Testis (tissue), 3 donors: ENCODE results near the gene EIF3K. TPM values are rescaled to one million over a fixed set of nuclear protein-coding genes. Genes with fewer than 3 reads are reported as not detected.

Experiments used
- DNase-seq: peaks from one replicate; pipeline ENCODE4 v3.0.0-alpha.2; 2019
- H3K27ac ChIP-seq, 2 donors: fragments of 200-600 bp; sonication (generic); one replicate each; pipeline ENCODE4 v1.5.1; 2019
- H3K27me3 ChIP-seq: fragments of 200-600 bp; sonication (generic); one replicate; pipeline ENCODE4 v1.5.1; 2019
- H3K36me3 ChIP-seq: fragments of 200-600 bp; sonication (generic); one replicate; pipeline ENCODE4 v1.5.1; 2017; ENCODE audit warnings: low read depth; ENCODE audit errors: missing control alignments
- H3K4me1 ChIP-seq: fragments of 200-600 bp; sonication (generic); one replicate; pipeline ENCODE4 v1.5.1; 2019
- H3K4me3 ChIP-seq, 2 donors: fragments of 200-600 bp; sonication (generic); one replicate each; pipeline ENCODE4 v1.5.1; 2017 to 2019
- H3K9me3 ChIP-seq: fragments of 200-600 bp; sonication (generic); one replicate; pipeline ENCODE4 v1.5.1; 2017
- POLR2A ChIP-seq: fragments of 450-650 bp; IDR thresholded peaks from one replicate; pipeline ENCODE4 v1.6.1; 2017; ENCODE audit warnings: antibody characterized with exemption, mild to moderate bottlenecking, moderate library complexity
- WGBS, 2 donors: methylation state at CpG; one replicate each; pipeline ENCODE4 v1.1.5; 2018; 5-methylcytosine and 5-hydroxymethylcytosine counted together
- intact Hi-C: fragments of 100-400 bp; cut with DNase I; formaldehyde crosslinking; loops from one replicate; pipeline ENCODE4 v1.15.1; 2023; ENCODE audit warnings: low total_unique reads
- polyA plus RNA-seq: library from polyadenylated mRNA; stranded (reverse); fragments of 350-450 nt; fragmentation: Illumina TruSeq; extraction: RNeasy Lipid Tissue Mini Kit (QIAGEN cat#74804); gene quantifications from one replicate; pipeline ENCODE4 v1.2.3, GENCODE V29; 2014; ENCODE audit warnings: low read depth, low replicate concordance; ENCODE audit not compliant: insufficient read depth
- total RNA-seq, 2 donors: library from RNA; depleted of rRNA; stranded (reverse); fragments of >200 nt; gene quantifications; one replicate each; pipeline ENCODE4 v1.2.3, GENCODE V29; 2016
- TF ChIP-seq, protein P1 (sequence below), 3 experiments: fragments of 450-650 bp in 2 of 3; fragments of 200-600 bp in 1 of 3; sonication (generic) in 1 of 3; IDR thresholded peaks; one replicate each; pipeline ENCODE4 v1.5.1; 2016 to 2019; ENCODE audit warnings: antibody characterized with exemption in 3 of 3, mild to moderate bottlenecking in 2 of 3, moderate library complexity in 1 of 3

Gene EIF3K
- total and polyA plus RNA-seq, 3 donors from 2014 or later, result 195 to 235 (median 201) TPM

DNA sequence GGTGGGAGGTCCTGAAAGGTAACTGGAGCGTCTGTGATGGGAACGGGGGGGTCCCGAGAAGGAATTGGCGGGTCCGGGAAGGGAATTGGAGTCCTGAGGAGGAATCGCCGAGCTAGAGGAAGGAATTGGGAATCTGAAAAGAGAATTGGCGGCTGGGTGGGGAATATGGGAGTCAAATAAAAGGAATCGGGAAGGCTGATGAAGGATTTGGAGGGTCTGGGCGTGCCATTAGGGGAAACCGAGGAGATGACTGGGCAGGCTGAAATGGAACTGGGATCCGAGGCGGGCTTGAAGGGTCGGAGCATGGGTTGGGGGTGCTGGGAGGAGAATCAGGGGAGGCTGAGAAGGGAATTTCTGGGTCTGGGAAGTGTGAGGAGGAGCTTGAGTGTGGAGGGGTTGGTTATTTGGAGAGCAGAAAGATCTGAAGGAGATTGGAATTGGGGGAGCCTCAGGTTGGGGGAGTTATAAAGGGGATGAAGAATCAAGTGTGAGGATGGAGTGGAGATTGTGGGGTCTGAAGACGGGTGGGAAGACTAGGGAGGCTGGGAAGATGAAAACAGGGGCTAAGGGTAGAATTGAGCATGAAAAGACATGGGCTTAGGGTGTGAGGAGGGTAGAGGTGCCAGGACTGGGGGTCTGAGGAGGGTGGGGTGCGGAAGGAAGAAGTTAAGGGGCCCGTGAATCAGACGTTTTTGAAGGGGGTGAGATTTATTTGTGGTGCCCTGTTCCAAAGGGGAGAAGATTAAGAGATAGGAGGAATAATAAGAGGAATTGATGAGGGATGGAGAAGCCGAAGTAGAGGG, 29.2 kb downstream of the EIF3K start:
- Histone ChIP-seq H3K9me3 (no peaks in the 10 kb centered on the region), H3K27me3 (no peaks in the 10 kb centered on the region), H3K36me3 (no peaks in the 10 kb centered on the region), H3K4me3 (peak overlapping the region; percentile 94 to 97), H3K4me1 (peaks cover 49% of the 10 kb centered on the region), H3K27ac (peak overlapping the region; percentile 89 to 90)
- WGBS, 2 donors, result 1% methylated on average over 19 of the region's 19 CpGs
- no peak for TF ChIP-seq POLR2A
- TF ChIP-seq, protein P1, sequence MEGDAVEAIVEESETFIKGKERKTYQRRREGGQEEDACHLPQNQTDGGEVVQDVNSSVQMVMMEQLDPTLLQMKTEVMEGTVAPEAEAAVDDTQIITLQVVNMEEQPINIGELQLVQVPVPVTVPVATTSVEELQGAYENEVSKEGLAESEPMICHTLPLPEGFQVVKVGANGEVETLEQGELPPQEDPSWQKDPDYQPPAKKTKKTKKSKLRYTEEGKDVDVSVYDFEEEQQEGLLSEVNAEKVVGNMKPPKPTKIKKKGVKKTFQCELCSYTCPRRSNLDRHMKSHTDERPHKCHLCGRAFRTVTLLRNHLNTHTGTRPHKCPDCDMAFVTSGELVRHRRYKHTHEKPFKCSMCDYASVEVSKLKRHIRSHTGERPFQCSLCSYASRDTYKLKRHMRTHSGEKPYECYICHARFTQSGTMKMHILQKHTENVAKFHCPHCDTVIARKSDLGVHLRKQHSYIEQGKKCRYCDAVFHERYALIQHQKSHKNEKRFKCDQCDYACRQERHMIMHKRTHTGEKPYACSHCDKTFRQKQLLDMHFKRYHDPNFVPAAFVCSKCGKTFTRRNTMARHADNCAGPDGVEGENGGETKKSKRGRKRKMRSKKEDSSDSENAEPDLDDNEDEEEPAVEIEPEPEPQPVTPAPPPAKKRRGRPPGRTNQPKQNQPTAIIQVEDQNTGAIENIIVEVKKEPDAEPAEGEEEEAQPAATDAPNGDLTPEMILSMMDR (IDR thresholded peaks at IDR 0.05), result no peak
- intact Hi-C loops, result no loop called here
- no peak for DNase-seq

DNA sequence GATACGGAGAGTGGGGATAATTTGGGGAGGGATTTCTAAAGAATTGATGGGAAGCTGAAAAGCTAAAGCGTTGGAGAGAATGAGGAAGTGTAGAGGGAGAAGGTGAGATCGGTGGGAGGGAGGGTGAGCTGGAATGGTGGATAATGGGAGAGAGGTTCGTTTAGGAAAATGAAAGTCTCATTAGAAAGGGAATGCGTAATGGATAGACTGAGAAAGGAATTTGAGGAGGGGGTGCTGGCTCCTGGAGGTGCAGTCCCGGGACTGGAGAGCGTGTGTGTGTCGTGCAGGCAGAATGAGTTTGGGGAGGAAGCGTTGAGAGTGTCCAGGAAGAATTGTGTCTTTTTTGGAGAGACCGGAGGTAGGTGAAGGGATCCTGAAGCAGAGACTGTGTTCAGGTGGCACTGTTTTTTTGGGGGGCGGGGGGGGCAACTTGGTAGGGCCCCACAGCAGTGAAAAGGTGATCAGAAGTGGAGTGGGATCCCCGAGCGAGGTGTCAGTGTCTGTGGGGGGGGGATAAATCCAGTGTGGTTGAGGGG, 29.8 kb downstream of the EIF3K start:
- H3K27me3 ChIP-seq, result no peaks in the 10 kb centered on the region
- WGBS, 2 donors, result 2% methylated on average over 13 of the region's 13 CpGs
- no peaks in the 10 kb centered on the region for H3K36me3 ChIP-seq
- H3K27ac ChIP-seq, result peak overlapping the region; percentile 89 to 90
- TF ChIP-seq, protein P1 (IDR thresholded peaks at IDR 0.05), result no peak
- no peak for TF ChIP-seq POLR2A
- peaks cover 56% of the 10 kb centered on the region for H3K4me1 ChIP-seq
- no peaks in the 10 kb centered on the region for H3K9me3 ChIP-seq
- no peak for DNase-seq
- peak overlapping the region; percentile 94 to 97 for H3K4me3 ChIP-seq
- intact Hi-C loops, result no loop called here

DNA sequence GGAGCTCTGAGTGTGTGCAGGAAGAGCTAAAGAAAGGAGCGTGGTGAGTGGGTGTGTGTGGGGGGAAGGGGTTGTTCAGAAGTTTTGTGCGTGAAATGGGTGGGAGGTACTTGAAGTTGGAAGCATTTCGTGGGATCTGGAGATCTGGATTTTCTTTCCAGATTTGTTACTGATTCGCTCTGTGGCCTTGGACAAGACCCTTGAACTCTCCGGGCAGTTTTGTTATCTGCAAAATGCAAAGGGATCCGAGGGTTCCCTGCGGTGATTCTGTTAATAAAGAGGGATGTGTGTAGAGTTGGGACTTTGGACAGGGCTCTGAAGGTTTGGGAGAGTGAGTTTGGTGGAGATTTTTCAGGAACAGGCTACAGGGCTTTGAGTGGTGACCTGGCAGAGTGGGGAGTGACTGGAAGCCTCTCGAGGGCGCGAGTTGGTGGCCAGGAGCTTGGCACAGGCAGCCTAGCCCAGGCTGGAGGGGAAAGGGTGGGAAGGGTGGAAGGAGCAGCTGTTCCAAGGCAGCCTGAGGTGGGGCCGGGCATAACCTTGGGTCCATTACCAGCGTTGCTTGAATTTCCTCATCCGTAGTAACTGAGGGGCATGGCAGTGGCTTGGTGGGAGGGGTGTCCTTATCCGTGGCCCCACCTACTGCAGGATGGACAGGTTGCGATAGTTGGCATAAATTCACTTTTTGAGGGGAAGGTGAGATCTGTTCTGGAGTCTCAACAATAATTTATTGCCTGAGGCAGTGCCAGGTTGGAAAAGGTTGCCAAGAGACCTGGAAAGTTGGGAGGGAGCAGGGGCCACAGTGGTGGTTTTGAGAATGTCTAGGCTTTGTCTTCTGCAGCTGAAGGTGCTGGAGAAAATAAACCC, 30.6 kb downstream of the EIF3K start:
- no peak for DNase-seq
- 21 to 22% methylated on average over 15 of the region's 15 CpGs for WGBS, 2 donors
- no peaks in the 10 kb centered on the region for H3K36me3 ChIP-seq
- no peaks in the 10 kb centered on the region for H3K9me3 ChIP-seq
- no peak for TF ChIP-seq POLR2A
- TF ChIP-seq, protein P1 (IDR thresholded peaks at IDR 0.05), result no peak
- H3K4me3 ChIP-seq, result peak overlapping the region; percentile 94 to 97
- H3K27me3 ChIP-seq, result no peaks in the 10 kb centered on the region
- peaks cover 58% of the 10 kb centered on the region for H3K4me1 ChIP-seq
- H3K27ac ChIP-seq, result peak overlapping the region; percentile 65 to 90
- intact Hi-C loops, result loop anchor here (10.0 kb wide), 1 partner anchor 75 kb away; no protein-coding TSS in a partner anchor

DNA sequence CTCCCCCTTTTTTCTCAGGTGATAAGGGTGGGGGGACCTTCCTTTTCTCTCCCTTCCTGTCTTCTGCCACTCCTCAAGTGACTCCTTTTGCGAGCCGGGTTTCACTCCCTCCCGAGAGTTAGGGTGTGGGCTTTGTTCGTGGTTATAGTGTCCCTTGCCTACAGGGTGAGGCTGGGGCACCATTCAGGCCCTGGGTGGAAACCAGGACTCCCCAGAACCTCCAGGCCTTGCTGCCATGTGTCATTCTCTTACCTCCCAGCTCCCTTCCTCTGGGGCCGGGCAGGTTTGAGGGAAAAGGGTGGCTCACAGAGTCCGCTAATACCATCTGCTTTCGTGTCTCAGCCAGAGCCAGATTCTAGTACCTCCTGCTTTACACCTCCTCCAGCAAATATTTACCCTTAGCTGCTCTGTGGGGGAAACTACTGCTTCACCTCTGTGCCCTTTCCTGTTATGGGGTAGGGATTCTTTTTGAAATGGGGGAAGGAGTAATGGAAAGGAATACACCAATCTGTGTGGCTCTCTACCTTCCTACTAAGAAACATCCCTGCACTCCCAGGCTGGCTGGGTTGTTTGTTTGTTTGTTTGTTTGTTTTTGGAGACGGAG, 31.3 kb downstream of the EIF3K start:
- WGBS, 2 donors, result 55 to 78% methylated on average over 8 of the region's 8 CpGs
- peaks cover 66% of the 10 kb centered on the region for H3K4me1 ChIP-seq
- no peak for DNase-seq

More for the DNA sequence above, 31.3 kb downstream of the EIF3K start:
- no peak for TF ChIP-seq POLR2A
- TF ChIP-seq, protein P1 (IDR thresholded peaks at IDR 0.05), result no peak
- H3K4me3 ChIP-seq, result no peak overlapping the region
- H3K36me3 ChIP-seq, result no peaks in the 10 kb centered on the region
- H3K27me3 ChIP-seq, result no peaks in the 10 kb centered on the region
- intact Hi-C loops, result loop anchor here (10.0 kb wide), 1 partner anchor 75 kb away; no protein-coding TSS in a partner anchor
- no peaks in the 10 kb centered on the region for H3K9me3 ChIP-seq
- H3K27ac ChIP-seq, result peak overlapping the region in 1 of 2 donors; percentile 65
